Right atrium auricular region (tissue), 2 donors: ENCODE data around the gene TMPRSS3. TPM values are rescaled to one million over a fixed set of nuclear protein-coding genes. Genes with fewer than 3 reads are reported as not detected.

Source experiments
- DNase-seq: peaks from one replicate; pipeline ENCODE4 v3.0.0-alpha.2; 2019; ENCODE audit warnings: low spot score
- H3K27ac ChIP-seq, 2 donors: fragments of 200-600 bp; sonication (generic); 1 replicate in 1 of 2; 2 replicates in 1 of 2; pipeline ENCODE4 v1.5.1; 2016 to 2019
- H3K27me3 ChIP-seq, 2 donors: fragments of 200-600 bp; sonication (generic); one replicate each; pipeline versions ENCODE4 v1.5.1 to v1.6.0; 2017 to 2019
- H3K36me3 ChIP-seq: fragments of 200-600 bp; sonication (generic); one replicate; pipeline ENCODE4 v1.5.1; 2016
- H3K4me1 ChIP-seq, 2 donors: fragments of 200-600 bp; sonication (generic); one replicate each; pipeline versions ENCODE4 v1.5.1 to v1.6.0; 2017 to 2019
- H3K4me3 ChIP-seq, 2 donors: fragments of 200-600 bp; sonication (generic); 1 replicate in 1 of 2; 2 replicates in 1 of 2; pipeline ENCODE4 v1.5.1; 2017 to 2019; ENCODE audit warnings: mild to moderate bottlenecking in 1 of 2, moderate library complexity in 1 of 2
- H3K9me3 ChIP-seq, 2 donors: fragments of 200-600 bp; sonication (generic); one replicate each; pipeline ENCODE4 v1.5.1; 2019
- total RNA-seq, 2 donors: library from RNA; depleted of rRNA; stranded (reverse); fragments of >200 nt; gene quantifications; one replicate each; pipeline ENCODE4 v1.1.0, GENCODE V29; 2016
- TF ChIP-seq, protein P1 (sequence below), 2 donors: fragments of 200-600 bp; sonication (generic); IDR thresholded peaks; one replicate each; pipeline ENCODE4 v1.5.1; 2019; ENCODE audit warnings: antibody characterized with exemption in 2 of 2

The TMPRSS3 gene
- total RNA-seq, 2 donors from 2014 or later: 1.1 to 2.4 TPM

DNA sequence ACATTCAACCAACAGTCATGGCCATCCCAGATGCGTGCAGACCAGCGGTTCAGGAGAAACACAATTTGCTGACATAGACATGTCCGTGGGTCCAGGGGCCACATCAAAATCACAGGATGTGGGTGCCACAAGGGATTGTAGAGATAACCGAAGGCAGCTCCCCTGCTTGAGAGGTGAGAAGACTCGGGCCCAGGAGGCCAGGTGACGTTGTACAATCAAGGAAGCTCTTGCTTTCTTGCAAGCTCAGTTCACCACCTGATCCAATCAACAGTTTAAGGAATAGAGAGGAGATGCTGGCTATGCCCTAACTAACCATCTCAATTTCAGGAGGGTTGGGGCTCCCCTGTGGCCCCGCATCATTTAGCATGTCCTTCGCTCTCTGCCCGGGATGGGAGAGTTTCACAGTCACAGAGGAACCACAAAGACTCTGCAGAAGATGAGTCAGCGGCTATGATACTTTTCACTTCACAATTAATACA is 27.4 kb upstream of the TMPRSS3 start:
- Histone ChIP-seq H3K4me3 (no peak overlapping the region), H3K36me3 (no peaks in the 10 kb centered on the region), H3K27me3 (no peaks in the 10 kb centered on the region), H3K4me1 (no peaks in the 10 kb centered on the region), H3K9me3 (no peaks in the 10 kb centered on the region), H3K27ac (no peak overlapping the region)
- DNase-seq: no peak
- TF ChIP-seq, protein P1, sequence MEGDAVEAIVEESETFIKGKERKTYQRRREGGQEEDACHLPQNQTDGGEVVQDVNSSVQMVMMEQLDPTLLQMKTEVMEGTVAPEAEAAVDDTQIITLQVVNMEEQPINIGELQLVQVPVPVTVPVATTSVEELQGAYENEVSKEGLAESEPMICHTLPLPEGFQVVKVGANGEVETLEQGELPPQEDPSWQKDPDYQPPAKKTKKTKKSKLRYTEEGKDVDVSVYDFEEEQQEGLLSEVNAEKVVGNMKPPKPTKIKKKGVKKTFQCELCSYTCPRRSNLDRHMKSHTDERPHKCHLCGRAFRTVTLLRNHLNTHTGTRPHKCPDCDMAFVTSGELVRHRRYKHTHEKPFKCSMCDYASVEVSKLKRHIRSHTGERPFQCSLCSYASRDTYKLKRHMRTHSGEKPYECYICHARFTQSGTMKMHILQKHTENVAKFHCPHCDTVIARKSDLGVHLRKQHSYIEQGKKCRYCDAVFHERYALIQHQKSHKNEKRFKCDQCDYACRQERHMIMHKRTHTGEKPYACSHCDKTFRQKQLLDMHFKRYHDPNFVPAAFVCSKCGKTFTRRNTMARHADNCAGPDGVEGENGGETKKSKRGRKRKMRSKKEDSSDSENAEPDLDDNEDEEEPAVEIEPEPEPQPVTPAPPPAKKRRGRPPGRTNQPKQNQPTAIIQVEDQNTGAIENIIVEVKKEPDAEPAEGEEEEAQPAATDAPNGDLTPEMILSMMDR (IDR thresholded peaks at IDR 0.05): no peak

DNA sequence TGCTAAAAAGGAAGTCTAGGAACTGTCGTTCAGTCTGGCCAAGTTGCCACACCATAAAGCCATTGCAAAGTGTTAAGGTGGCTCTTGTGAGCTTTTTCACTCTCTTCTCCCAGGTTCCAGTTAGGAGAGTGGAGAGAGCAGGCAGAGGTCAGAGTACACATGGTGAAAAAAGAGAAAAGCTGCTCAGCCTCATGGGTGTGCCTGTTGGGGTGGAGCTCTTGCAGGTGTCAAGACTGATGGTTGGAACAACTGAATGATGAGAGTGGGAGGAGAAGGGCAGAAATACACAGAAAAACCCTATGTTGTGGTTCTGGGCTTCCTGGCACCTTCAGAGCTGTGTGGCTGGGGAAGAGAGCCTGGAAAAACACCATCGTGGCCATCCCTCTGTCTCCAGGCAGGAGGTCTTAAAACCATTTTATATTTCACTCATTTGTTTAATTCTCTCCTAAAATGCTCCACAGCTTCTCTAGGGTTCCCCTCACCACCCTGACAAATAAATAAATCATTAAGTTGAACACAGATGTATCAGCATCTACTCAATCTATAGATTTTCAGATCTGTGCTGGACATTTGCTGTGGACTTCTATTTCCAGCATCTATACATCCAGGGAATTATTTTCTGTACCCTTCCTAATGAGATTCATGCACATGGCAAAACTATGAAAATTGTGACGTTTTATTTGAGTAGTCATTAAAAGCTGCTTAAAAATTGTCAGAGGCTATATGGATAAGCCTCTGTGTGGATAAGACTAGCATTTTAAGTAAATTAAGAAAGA is 25.4 kb upstream of the TMPRSS3 start:
- no peaks in the 10 kb centered on the region for H3K4me1 ChIP-seq
- TF ChIP-seq, protein P1 (IDR thresholded peaks at IDR 0.05): no peak
- H3K27me3 ChIP-seq: no peaks in the 10 kb centered on the region
- no peak overlapping the region for H3K4me3 ChIP-seq
- H3K9me3 ChIP-seq: no peaks in the 10 kb centered on the region
- no peak for DNase-seq
- H3K36me3 ChIP-seq: no peaks in the 10 kb centered on the region
- H3K27ac ChIP-seq: no peak overlapping the region

DNA sequence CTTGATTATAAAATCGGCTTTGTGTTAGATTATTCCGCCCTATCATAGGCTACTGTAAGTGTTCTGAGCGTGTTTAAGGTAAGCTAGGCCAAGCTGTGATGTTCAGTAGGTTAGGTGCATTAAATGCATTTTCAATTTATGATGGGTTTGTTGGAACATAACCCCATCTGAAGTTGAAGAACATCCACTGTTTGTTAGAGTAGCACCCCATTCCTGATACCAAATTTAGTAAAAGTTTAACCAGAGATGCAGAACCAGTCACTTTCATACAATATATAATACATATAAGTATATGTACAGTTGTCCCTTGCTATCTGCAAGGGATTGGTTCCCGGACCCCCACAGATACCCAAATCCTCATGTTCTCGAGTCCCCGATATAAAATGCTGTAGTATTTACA is 24.0 kb upstream of the TMPRSS3 start:
- no peaks in the 10 kb centered on the region for H3K27me3 ChIP-seq
- H3K27ac ChIP-seq: no peak overlapping the region
- TF ChIP-seq, protein P1 (IDR thresholded peaks at IDR 0.05): no peak
- H3K9me3 ChIP-seq: no peaks in the 10 kb centered on the region
- H3K36me3 ChIP-seq: no peaks in the 10 kb centered on the region
- no peak overlapping the region for H3K4me3 ChIP-seq
- DNase-seq: no peak
- H3K4me1 ChIP-seq: no peaks in the 10 kb centered on the region

DNA sequence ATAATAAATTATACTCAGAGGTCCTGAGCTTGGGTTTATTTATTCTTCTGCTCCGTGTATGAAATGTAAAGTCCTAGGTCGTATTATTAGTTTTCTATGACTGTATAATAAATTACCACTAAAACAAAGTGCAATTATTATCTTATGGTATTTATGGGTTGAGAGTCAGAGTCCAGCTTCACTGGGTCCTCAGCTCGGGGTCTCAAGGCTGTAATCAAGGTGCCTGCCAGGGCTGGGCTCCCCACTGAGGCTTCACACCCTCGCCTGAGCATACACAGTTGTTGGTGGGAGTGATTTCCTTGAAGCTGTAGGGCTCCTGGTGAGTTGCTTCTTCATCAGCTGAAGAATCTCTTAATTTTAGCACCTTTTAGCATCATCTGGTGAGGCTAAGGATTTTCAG is 23.0 kb upstream of the TMPRSS3 start:
- Histone ChIP-seq H3K9me3 (no peaks in the 10 kb centered on the region), H3K4me3 (no peak overlapping the region), H3K27ac (no peak overlapping the region), H3K4me1 (no peaks in the 10 kb centered on the region), H3K27me3 (no peaks in the 10 kb centered on the region), H3K36me3 (no peaks in the 10 kb centered on the region)
- no peak for DNase-seq
- TF ChIP-seq, protein P1 (IDR thresholded peaks at IDR 0.05): no peak

DNA sequence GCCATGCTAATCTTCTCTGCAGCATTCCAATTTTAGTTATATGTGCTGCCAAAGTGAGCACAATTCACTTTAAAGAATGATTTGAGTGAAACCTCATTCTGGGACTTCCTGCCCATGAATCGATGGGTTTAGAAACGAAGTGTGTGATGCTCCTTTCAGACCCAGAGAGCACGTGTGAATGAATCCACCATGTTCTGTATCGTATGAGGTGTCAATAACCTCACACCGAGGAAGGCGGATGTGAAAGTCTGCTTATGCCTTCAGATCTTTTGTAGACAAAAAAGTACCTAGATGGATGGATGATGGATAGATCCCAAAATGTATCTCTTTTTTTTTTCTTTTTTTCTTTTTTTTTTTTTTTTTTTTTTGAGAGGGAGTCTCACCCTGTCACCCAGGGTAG is 21.7 kb upstream of the TMPRSS3 start:
- no peak for DNase-seq
- no peaks in the 10 kb centered on the region for H3K27me3 ChIP-seq
- H3K4me1 ChIP-seq: no peaks in the 10 kb centered on the region
- no peak overlapping the region for H3K27ac ChIP-seq
- H3K4me3 ChIP-seq: no peak overlapping the region
- TF ChIP-seq, protein P1 (IDR thresholded peaks at IDR 0.05): no peak
- no peaks in the 10 kb centered on the region for H3K9me3 ChIP-seq
- H3K36me3 ChIP-seq: no peaks in the 10 kb centered on the region
